PFSK-1 (cell line): Measurements from ENCODE around the gene AGBL5.

ENCODE experiments used
- FOXP2 ChIP-seq: optimal IDR thresholded peaks from 2 replicates; pipeline ENCODE3; 2011; ENCODE audit warnings: borderline replicate concordance, control low read depth, inconsistent platforms; ENCODE audit not compliant: insufficient read depth; ENCODE audit errors: extremely low read length, extremely low read depth
- POLR2AphosphoS5 ChIP-seq: IDR thresholded peaks from 2 replicates; pipeline ENCODE4 v1.6.1; 2012; ENCODE audit warnings: low read depth, mild to moderate bottlenecking, control low read depth, low read length, moderate library complexity
- REST ChIP-seq, 2 experiments: IDR thresholded peaks; 2 replicates each; pipeline versions ENCODE4 v1.6.1 to v1.8.0; 2011 to 2012; ENCODE audit warnings: low read depth in 2 of 2, low read length in 2 of 2, control low read depth in 1 of 2, inconsistent platforms in 1 of 2, mild to moderate bottlenecking in 1 of 2, moderate library complexity in 1 of 2; ENCODE audit not compliant: insufficient read depth in 1 of 2
- SIN3A ChIP-seq: IDR thresholded peaks from 2 replicates; pipeline ENCODE4 v1.6.1; 2012; ENCODE audit warnings: mild to moderate bottlenecking, low read length, moderate library complexity, borderline replicate concordance; ENCODE audit not compliant: insufficient read depth
- TAF1 ChIP-seq: IDR thresholded peaks from 2 replicates; pipeline ENCODE4 v1.6.1; 2012; ENCODE audit warnings: low read length, control low read depth, borderline replicate concordance; ENCODE audit not compliant: insufficient read depth

AGBL5 gene

GRCh38 chr2:27009716-27010115 lies 41.8 kb upstream of the AGBL5 start:
- TF ChIP-seq SIN3A (no peak), REST (IDR thresholded peaks at IDR 0.05; ENCODE audit: insufficient read depth in 1 of 2, low read depth in 2 of 2, low read length in 2 of 2) (no peak), TAF1 (no peak), POLR2AphosphoS5 (no peak), FOXP2 (no peak)

GRCh38 chr2:27010139-27010538 lies 41.3 kb upstream of the AGBL5 start:
- TF ChIP-seq SIN3A: no peak
- TF ChIP-seq REST (IDR thresholded peaks at IDR 0.05; ENCODE audit: insufficient read depth in 1 of 2, low read depth in 2 of 2, low read length in 2 of 2): no peak
- TF ChIP-seq TAF1: no peak
- TF ChIP-seq FOXP2: no peak
- TF ChIP-seq POLR2AphosphoS5: no peak

- TF ChIP-seq TAF1 (no peak), FOXP2 (no peak), SIN3A (no peak), POLR2AphosphoS5 (no peak), REST (IDR thresholded peaks at IDR 0.05; ENCODE audit: insufficient read depth in 1 of 2, low read depth in 2 of 2, low read length in 2 of 2) (no peak)
Measured at GRCh38 chr2:27013738-27014137, 37.7 kb upstream of the AGBL5 start.

- TF ChIP-seq POLR2AphosphoS5: no peak
- TF ChIP-seq TAF1: no peak
- TF ChIP-seq SIN3A: no peak
- no peak for TF ChIP-seq FOXP2
- TF ChIP-seq REST (IDR thresholded peaks at IDR 0.05; ENCODE audit: insufficient read depth in 1 of 2, low read depth in 2 of 2, low read length in 2 of 2): no peak
Measured at GRCh38 chr2:27014771-27015433, 36.6 kb upstream of the AGBL5 start.
